ENCODE data around the gene KCNQ5. TPM values are rescaled to one million over a fixed set of nuclear protein-coding genes. Genes with fewer than 3 reads are reported as not detected.

The KCNQ5 gene
- total RNA-seq, 1 donor from 2014 or later = not detected

- no peaks in the 10 kb centered on the region for H4K20me1 ChIP-seq (ENCODE audit: low read depth)
These were observed 93.3 kb downstream of the KCNQ5 start for GRCh38 chr6:72715119-72715518.

GRCh38 chr6:72716916-72717315 lies 95.1 kb downstream of the KCNQ5 start:
- Mint-ChIP-seq H3K36me3 (no peaks in the 10 kb centered on the region), H3K4me1 (no peaks in the 10 kb centered on the region), H3K9me3 (no peaks in the 10 kb centered on the region), H3K27me3 (ENCODE audit: insufficient read depth, low read depth) (no peaks in the 10 kb centered on the region), H3K27ac (no peak overlapping the region), H3K4me3 (no peak overlapping the region)
- no peaks in the 10 kb centered on the region for H3K4me1 ChIP-seq
- H3K9me3 ChIP-seq (ENCODE audit: low read depth) = no peaks in the 10 kb centered on the region
- no peak overlapping the region for H3K4me3 ChIP-seq
- no peak overlapping the region for H3K27ac ChIP-seq
- DNase-seq (ENCODE audit: low spot score) = no peak
- H4K20me1 ChIP-seq (ENCODE audit: low read depth) = no peaks in the 10 kb centered on the region
- no peak overlapping the region for H3K9ac ChIP-seq
- no peak overlapping the region for H2AFZ ChIP-seq (replicated peaks)
- no peak overlapping the region for H3K4me2 ChIP-seq
- no peak for TF ChIP-seq CTCF (IDR thresholded peaks at IDR 0.05)
- no peak for TF ChIP-seq EZH2 (IDR thresholded peaks at IDR 0.05)
- TF ChIP-seq EZH2phosphoT487 (IDR thresholded peaks at IDR 0.05) = no peak
- no peaks in the 10 kb centered on the region for H3K36me3 ChIP-seq
- no peaks in the 10 kb centered on the region for H3K27me3 ChIP-seq
- H3F3A ChIP-seq (ENCODE audit: low read depth) = no peaks in the 10 kb centered on the region
- no peaks in the 10 kb centered on the region for H3K79me2 ChIP-seq (ENCODE audit: low read depth)

More at GRCh38 chr6:72715119-72715518, 93.3 kb downstream of the KCNQ5 start:
- Mint-ChIP-seq H3K9me3 (no peaks in the 10 kb centered on the region), H3K36me3 (no peaks in the 10 kb centered on the region), H3K27me3 (ENCODE audit: insufficient read depth, low read depth) (no peaks in the 10 kb centered on the region), H3K27ac (no peak overlapping the region), H3K4me1 (no peaks in the 10 kb centered on the region), H3K4me3 (no peak overlapping the region)
- H3K4me1 ChIP-seq = no peaks in the 10 kb centered on the region
- no peaks in the 10 kb centered on the region for H3K79me2 ChIP-seq (ENCODE audit: low read depth)
- H3K27ac ChIP-seq = no peak overlapping the region
- no peaks in the 10 kb centered on the region for H3K9me3 ChIP-seq (ENCODE audit: low read depth)
- no peaks in the 10 kb centered on the region for H3F3A ChIP-seq (ENCODE audit: low read depth)
- no peak overlapping the region for H3K4me3 ChIP-seq
- no peak overlapping the region for H2AFZ ChIP-seq (replicated peaks)
- TF ChIP-seq EZH2phosphoT487 (IDR thresholded peaks at IDR 0.05) = no peak
- TF ChIP-seq CTCF (IDR thresholded peaks at IDR 0.05) = no peak
- no peak for TF ChIP-seq EZH2 (IDR thresholded peaks at IDR 0.05)
- H3K36me3 ChIP-seq = no peaks in the 10 kb centered on the region
- no peaks in the 10 kb centered on the region for H3K27me3 ChIP-seq
- no peak overlapping the region for H3K9ac ChIP-seq
- no peak overlapping the region for H3K4me2 ChIP-seq
- DNase-seq (ENCODE audit: low spot score) = no peak

- no peak overlapping the region for H3K9ac ChIP-seq
- no peaks in the 10 kb centered on the region for H4K20me1 ChIP-seq (ENCODE audit: low read depth)
- H3K4me3 ChIP-seq = no peak overlapping the region
- H3K27ac ChIP-seq = no peak overlapping the region
- no peaks in the 10 kb centered on the region for H3K36me3 Mint-ChIP-seq
- H3K9me3 Mint-ChIP-seq = no peaks in the 10 kb centered on the region
- no peaks in the 10 kb centered on the region for H3K9me3 ChIP-seq (ENCODE audit: low read depth)
- H3K4me2 ChIP-seq = no peak overlapping the region
- H3K4me1 Mint-ChIP-seq = no peaks in the 10 kb centered on the region
- H3F3A ChIP-seq (ENCODE audit: low read depth) = no peaks in the 10 kb centered on the region
- DNase-seq (ENCODE audit: low spot score) = no peak
- H3K27me3 Mint-ChIP-seq (ENCODE audit: insufficient read depth, low read depth) = no peaks in the 10 kb centered on the region
- H3K27ac Mint-ChIP-seq = no peak overlapping the region
- no peaks in the 10 kb centered on the region for H3K36me3 ChIP-seq
- H3K4me1 ChIP-seq = no peaks in the 10 kb centered on the region
- H2AFZ ChIP-seq (replicated peaks) = no peak overlapping the region
- H3K4me3 Mint-ChIP-seq = no peak overlapping the region
- H3K79me2 ChIP-seq (ENCODE audit: low read depth) = no peaks in the 10 kb centered on the region
- no peak for TF ChIP-seq CTCF (IDR thresholded peaks at IDR 0.05)
- no peak for TF ChIP-seq EZH2phosphoT487 (IDR thresholded peaks at IDR 0.05)
- no peak for TF ChIP-seq EZH2 (IDR thresholded peaks at IDR 0.05)
- no peaks in the 10 kb centered on the region for H3K27me3 ChIP-seq
These were observed 98.6 kb downstream of the KCNQ5 start for GRCh38 chr6:72720464-72720863.
